ENCODE results near the gene CDYL.
"Not testable (repeated sequence)": the region's sequence is repeated elsewhere in the genome, so short reads cannot be mapped to it uniquely, and the experiment has no call there.

The CDYL gene

GRCh38 chr6:4979426-4979825 is 203.2 kb downstream of the CDYL start:
- in situ Hi-C loops (cut with MboI; ENCODE audit: low sequenced_read_pairs) = no loop called here

- in situ Hi-C loops (cut with MboI; ENCODE audit: low sequenced_read_pairs) = no loop called here
Measured at GRCh38 chr6:4981761-4982160, 205.6 kb downstream of the CDYL start.

DNA sequence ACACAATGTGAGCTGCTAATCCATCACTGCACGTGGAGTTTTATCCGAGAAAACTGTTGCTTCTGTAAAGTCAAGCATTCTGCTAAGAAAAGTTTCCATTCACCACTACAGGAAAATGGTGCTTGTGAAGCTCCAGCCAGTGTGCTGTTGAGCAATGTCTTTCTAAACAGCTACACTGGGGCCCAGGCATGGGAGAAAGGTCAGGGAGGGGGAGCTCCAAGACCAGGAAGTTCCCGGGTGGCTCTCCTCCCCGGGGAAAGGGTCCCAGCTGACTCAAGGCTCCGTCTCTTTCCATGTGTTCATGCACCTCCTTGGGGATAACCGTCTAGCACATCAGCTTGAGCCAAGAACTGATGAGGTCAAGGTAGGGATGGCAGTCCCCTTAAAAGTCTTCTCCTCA is 207.1 kb downstream of the CDYL start:
- in situ Hi-C loops (cut with MboI; ENCODE audit: low sequenced_read_pairs) = no loop called here

GRCh38 chr6:4986999-4987398 is 210.8 kb downstream of the CDYL start:
- in situ Hi-C loops (cut with MboI; ENCODE audit: low sequenced_read_pairs) = no loop called here

GRCh38 chr6:4987432-4987831 is 211.2 kb downstream of the CDYL start:
- in situ Hi-C loops (cut with MboI; ENCODE audit: low sequenced_read_pairs) = no loop called here

DNA sequence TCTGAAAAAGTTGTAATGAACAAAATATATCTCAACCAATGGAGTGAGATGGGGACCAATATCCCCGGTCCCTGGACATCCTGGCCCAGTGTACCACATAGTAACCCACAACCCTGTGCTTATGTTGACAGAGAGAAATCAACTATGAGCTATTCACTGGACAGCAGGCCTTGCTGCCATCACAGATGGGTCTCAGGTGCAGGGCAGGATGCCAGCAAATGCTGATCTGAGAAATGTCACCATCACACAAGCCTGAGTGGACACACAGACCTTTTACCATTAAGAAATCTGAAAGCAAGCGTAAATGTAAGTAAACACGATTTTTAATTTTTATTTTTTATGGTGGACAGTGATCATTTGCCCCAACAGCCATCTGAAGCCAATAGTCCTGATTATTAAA is 218.5 kb downstream of the CDYL start:
- in situ Hi-C loops (cut with MboI; ENCODE audit: low sequenced_read_pairs) = no loop called here

DNA sequence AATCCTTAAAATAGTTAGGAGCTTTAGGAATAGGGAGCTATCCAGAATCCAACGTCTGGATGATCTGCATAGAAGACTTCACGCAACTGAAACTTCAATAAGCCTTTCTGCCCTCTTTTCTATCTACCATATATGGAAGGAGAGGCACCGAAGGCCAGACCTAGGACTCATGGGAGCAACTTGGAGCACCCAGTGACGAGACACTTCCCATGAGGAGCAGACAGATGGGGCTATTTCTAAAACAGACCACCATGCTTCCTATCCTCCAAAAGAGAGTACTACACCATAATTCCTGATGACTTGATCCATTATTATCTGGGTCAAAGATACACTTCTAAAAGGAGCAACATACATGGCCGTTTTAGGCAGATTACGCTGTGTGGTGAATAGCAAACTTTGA is 221.7 kb downstream of the CDYL start:
- in situ Hi-C loops (cut with MboI; ENCODE audit: low sequenced_read_pairs) = no loop called here

GRCh38 chr6:4999586-4999985 is 223.4 kb downstream of the CDYL start:
- in situ Hi-C loops (cut with MboI; ENCODE audit: low sequenced_read_pairs) = no loop called here

DNA sequence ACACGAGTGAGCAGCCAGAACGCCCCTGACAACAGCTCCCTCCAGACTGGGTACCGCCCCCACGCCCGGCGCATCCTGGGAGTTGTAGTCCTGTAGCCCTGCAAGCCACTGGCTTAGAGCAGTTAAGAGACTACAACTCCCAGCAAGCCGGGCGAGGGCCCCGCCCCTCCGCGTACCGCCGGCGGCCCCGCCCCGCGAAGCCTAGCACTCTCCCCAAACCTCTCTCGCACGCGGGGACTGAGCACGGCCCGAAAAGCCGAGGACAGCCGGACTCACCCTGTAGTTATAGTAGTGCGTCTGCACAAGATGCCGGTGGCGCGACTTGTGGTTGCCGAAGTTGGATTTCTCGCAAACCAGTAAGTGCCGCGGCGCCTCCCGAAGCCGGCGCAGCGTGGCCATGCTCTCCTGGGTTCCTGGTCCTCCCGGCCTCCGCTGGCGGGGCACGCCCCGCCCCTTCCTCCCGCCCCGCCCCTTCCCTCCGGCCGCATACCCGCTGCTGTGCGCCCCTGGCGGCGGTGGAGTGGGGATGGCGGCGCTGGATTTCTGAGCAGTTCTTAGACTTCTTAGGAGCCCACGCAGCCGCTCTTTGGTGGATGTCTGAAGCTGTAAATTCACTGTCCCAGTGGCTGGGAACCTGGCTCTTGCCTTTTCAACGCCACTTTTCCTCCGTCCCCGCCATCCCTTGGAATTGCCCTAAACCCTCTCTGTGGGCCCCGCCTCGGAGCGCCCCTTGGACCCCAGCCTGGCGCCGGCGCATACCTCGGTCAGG is 227.6 kb downstream of the CDYL start, which contains the start of gene RPP40:
Gene RPP40 (minus strand): TSS at position 434 of the 769 bp plus-strand sequence. CDS start 35 bp downstream, at position 399.
- in situ Hi-C loops (cut with MboI; ENCODE audit: low sequenced_read_pairs) = no loop called here

DNA sequence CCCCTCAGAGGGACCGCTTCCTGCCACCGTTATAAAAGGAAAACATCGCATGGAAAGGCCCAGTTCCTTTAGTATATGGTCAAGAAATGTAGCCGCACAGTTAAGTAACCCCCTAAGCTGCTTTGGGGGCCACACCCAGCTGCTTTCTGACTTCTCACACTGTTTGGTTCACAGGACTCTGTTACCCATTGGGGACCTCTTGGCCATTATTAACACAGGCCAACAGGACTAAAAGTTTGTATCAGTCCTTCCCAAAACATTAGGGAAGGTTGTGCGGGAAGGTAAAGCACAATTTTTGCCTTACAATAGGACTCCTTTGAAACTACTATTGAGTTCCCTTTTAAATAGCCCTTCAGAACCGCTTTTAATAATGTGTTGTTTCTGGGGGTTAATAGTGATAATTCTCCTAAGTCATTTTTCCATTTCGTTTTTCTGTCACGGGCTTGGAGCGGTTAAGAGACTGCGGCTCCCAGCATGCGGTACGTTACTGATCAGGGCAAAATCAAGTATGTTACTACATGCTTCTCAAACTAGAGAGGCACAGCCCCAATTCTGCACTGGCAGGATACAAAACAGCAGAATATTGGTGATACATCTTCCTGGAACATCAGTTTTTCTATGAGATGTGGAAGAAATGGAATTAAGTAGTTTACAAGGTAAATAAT is 228.3 kb downstream of the CDYL start:
- in situ Hi-C loops (cut with MboI; ENCODE audit: low sequenced_read_pairs) = no loop called here

DNA sequence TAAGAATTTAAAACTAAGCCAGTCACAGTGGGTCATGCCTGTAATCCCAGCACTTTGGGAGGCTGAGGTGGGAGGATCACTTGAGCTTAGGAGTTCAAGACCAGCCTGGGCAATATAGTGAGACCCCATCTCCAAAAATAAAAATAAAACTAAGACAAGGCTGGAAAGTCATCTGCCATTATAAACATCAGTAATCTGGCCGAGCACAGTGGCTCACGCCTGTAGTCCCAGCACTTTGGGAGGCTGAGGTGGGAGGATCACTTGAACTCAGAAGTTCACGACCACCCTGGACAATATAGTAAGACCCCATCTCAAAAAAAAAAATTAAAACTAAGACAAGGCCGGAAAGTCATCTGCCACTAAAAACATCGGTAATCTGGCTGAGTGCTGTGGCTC is 228.8 kb downstream of the CDYL start:
- in situ Hi-C loops (cut with MboI; ENCODE audit: low sequenced_read_pairs) = not testable (repeated sequence)

All from HL-60/S4 (cell line).